HepG2 (cell line): ENCODE measurements around the gene MEGF11. TPM values are rescaled to one million over a fixed set of nuclear protein-coding genes. Genes with fewer than 3 reads are reported as not detected.

ENCODE experiments used
- ARNT ChIP-seq: fragments of 450-650 bp; IDR thresholded peaks from 2 replicates; pipeline ENCODE4 v1.6.1; 2017
- ATM ChIP-seq: fragments of 450-650 bp; IDR thresholded peaks from 2 replicates; pipeline ENCODE4 v1.7.1; 2017; ENCODE audit warnings: mild to moderate bottlenecking, borderline replicate concordance
- CSRNP2 ChIP-seq: sonication (generic); formaldehyde crosslinking; conservative IDR thresholded peaks from 2 replicates; pipeline ENCODE4 v1.8.0; 2022; ENCODE audit warnings: low read depth, missing genetic modification reagents
- EED ChIP-seq: sonication (generic); formaldehyde crosslinking; IDR thresholded peaks from 2 replicates; pipeline ENCODE4 v1.5.0; 2020; ENCODE audit warnings: mild to moderate bottlenecking, missing genetic modification reagents
- FOXK2 ChIP-seq: fragments of 450-650 bp; IDR thresholded peaks from 2 replicates; pipeline ENCODE4 v1.6.1; 2016
- GFI1 ChIP-seq: sonication (generic); formaldehyde crosslinking; IDR thresholded peaks from 2 replicates; pipeline ENCODE4 v1.5.0; 2020; ENCODE audit warnings: missing genetic modification reagents, mild to moderate bottlenecking, borderline replicate concordance
- MXD4 ChIP-seq: IDR thresholded peaks from 2 replicates; pipeline ENCODE4 v1.6.1; 2016; ENCODE audit warnings: mild to moderate bottlenecking, missing biosample characterization, missing genetic modification reagents
- NFIC ChIP-seq: IDR thresholded peaks from 2 replicates; pipeline ENCODE4 v1.6.1; 2012; ENCODE audit warnings: mild to moderate bottlenecking, low read length, inconsistent platforms
- PRPF4 ChIP-seq: fragments of 200-400 bp; formaldehyde crosslinking; IDR thresholded peaks from 2 replicates; pipeline ENCODE4 v1.6.1; 2016; ENCODE audit warnings: low read length, low read depth; ENCODE audit not compliant: poor library complexity, severe bottlenecking
- REST ChIP-seq, 2 experiments: IDR thresholded peaks; 2 replicates each; pipeline ENCODE4 v1.6.1; 2011 to 2012; ENCODE audit warnings: low read length in 2 of 2, borderline replicate concordance in 1 of 2, low read depth in 1 of 2, mild to moderate bottlenecking in 1 of 2, moderate library complexity in 1 of 2
- SNRNP70 ChIP-seq: fragments of 200-400 bp; formaldehyde crosslinking; IDR thresholded peaks from 2 replicates; pipeline ENCODE4 v1.6.1; 2017; ENCODE audit warnings: mild to moderate bottlenecking, low read depth, low read length, moderate library complexity
- TCF7 ChIP-seq: sonication (generic); IDR thresholded peaks from 2 replicates; pipeline ENCODE4 v1.6.1; 2016; ENCODE audit warnings: antibody characterized with exemption, low read depth
- YY1 ChIP-seq: IDR thresholded peaks from 2 replicates; pipeline ENCODE4 v1.6.1; 2011; ENCODE audit warnings: low read length, low read depth, moderate library complexity, mild to moderate bottlenecking; ENCODE audit not compliant: insufficient read depth, insufficient replicate concordance
- ZGPAT ChIP-seq: IDR thresholded peaks from 2 replicates; pipeline ENCODE4 v1.6.1; 2016; ENCODE audit warnings: mild to moderate bottlenecking
- ZNF136 ChIP-seq: sonication (generic); formaldehyde crosslinking; IDR thresholded peaks from 2 replicates; pipeline ENCODE4 v1.8.1; 2022; ENCODE audit warnings: low read depth, mild to moderate bottlenecking, moderate library complexity, missing genetic modification reagents
- ZNF333 ChIP-seq: sonication (generic); formaldehyde crosslinking; IDR thresholded peaks from 2 replicates; pipeline ENCODE4 v1.4.0; 2020; ENCODE audit warnings: mild to moderate bottlenecking, missing genetic modification reagents, borderline replicate concordance
- ZNF34 ChIP-seq: sonication (generic); formaldehyde crosslinking; IDR thresholded peaks from 2 replicates; pipeline ENCODE4 v1.4.0; 2020; ENCODE audit warnings: mild to moderate bottlenecking, missing genetic modification reagents, borderline replicate concordance
- ZNF44 ChIP-seq: sonication (generic); formaldehyde crosslinking; IDR thresholded peaks from 2 replicates; pipeline ENCODE4 v1.5.1; 2020; ENCODE audit warnings: mild to moderate bottlenecking, missing genetic modification reagents
- ZNF660 ChIP-seq: sonication (generic); formaldehyde crosslinking; IDR thresholded peaks from 2 replicates; pipeline ENCODE4 v1.5.1; 2020; ENCODE audit warnings: mild to moderate bottlenecking, low read depth, missing genetic modification reagents, borderline replicate concordance
- ZNF713 ChIP-seq: sonication (generic); formaldehyde crosslinking; IDR thresholded peaks from 2 replicates; pipeline ENCODE4 v1.4.0; 2020; ENCODE audit warnings: mild to moderate bottlenecking, missing genetic modification reagents
- ZNF766 ChIP-seq: sonication (generic); formaldehyde crosslinking; IDR thresholded peaks from 2 replicates; pipeline ENCODE4 v1.5.0; 2020; ENCODE audit warnings: missing genetic modification reagents, borderline replicate concordance
- ZNF883 ChIP-seq: sonication (generic); formaldehyde crosslinking; IDR thresholded peaks from 2 replicates; pipeline ENCODE4 v1.5.1; 2020; ENCODE audit warnings: mild to moderate bottlenecking, missing genetic modification reagents; ENCODE audit errors: not compliant biosample characterization
- polyA plus RNA-seq, 8 experiments: library from polyadenylated mRNA; depleted of rRNA in 3 of 8; stranded (reverse) in 7 of 8; unstranded in 1 of 8; fragments of >200 nt; fragmentation: Illumina TruSeq in 4 of 8; extraction: Trizol in 4 of 8; gene quantifications; 2 replicates each; pipeline versions ENCODE4 v1.2.1 to v1.2.3, GENCODE V29; 2011 to 2016; ENCODE audit warnings: low read depth in 4 of 8, missing spikeins in 1 of 8, mixed read lengths in 1 of 8; ENCODE audit not compliant: insufficient read depth in 1 of 8
- total RNA-seq, 5 experiments: library from RNA; depleted of rRNA; stranded (reverse); fragments of >200 nt; fragmentation: Illumina TruSeq; extraction: Trizol; gene quantifications; 2 replicates each; pipeline ENCODE4 v1.2.3, GENCODE V29; 2016; ENCODE audit warnings: low read depth in 1 of 5
- TF ChIP-seq, protein P1 (sequence below): sonication (generic); formaldehyde crosslinking; IDR thresholded peaks from 2 replicates; pipeline ENCODE4 v1.4.0; 2020; ENCODE audit warnings: missing genetic modification reagents

MEGF11 gene
- total and polyA plus RNA-seq, 2 of the 13 experiments (the other 11 are each of a cell fraction or from before 2014, with no cell fraction given): not detected

DNA sequence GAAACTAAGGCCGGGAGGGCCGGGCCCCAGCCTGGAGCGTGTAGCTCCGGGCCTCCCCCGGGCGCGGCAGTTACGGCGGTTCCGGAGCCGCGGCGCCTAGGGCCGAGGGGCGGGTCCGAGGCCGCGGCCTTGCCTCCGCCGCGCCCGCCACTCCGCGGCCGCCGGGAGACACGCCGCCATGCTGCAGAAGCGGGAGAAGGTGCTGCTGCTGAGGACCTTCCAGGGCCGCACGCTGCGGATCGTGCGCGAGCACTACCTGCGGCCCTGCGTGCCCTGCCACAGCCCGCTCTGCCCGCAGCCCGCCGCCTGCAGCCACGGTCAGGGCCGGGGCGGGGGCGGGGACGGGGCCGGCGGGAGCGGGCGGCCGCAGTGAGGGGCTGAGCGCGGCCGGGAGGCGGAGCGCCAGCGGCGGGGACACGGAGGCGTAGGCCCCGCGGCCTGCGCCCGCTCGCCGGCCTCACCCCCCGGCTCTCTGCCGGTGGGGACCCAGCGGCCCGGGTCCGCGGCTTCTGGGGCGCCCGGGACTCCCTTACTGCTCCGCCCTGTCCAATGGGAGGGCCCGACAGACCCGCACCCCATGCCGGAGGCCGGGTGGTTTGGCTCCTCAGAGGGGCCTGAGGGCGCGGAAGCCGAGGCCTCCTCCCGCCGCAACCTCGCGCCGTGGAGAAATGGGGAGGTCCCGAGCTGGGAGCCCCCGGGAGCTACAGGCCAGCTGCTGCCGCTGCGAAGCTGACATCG is 40.0 kb upstream of the MEGF11 start, which contains the start of gene DIS3L (continued):
- TF ChIP-seq YY1 (peak; percentile 87), ZGPAT (CRISPR knock-in tag) (peak; percentile 47; the same call in 1 of the 2 replicates), ZNF136 (CRISPR knock-in tag) (no peak), GFI1 (no peak), FOXK2 (no peak), ZNF660 (CRISPR knock-in tag) (no peak), REST (IDR thresholded peaks at IDR 0.05; ENCODE audit: borderline replicate concordance in 1 of 2, low read depth in 1 of 2, low read length in 2 of 2) (no peak), ZNF34 (CRISPR knock-in tag) (no peak), EED (CRISPR knock-in tag) (no peak), TCF7 (no peak), PRPF4 (no peak), ZNF766 (0 out of 2 replicates have a peak, but pooled peaks have one; percentile 18), MXD4 (CRISPR knock-in tag) (0 out of 2 replicates have a peak, but pooled peaks have one; percentile 26), ATM (no peak), ZNF333 (no peak), ZNF713 (CRISPR knock-in tag) (no peak), ZNF44 (CRISPR knock-in tag) (no peak), SNRNP70 (no peak), ZNF883 (CRISPR knock-in tag) (no peak), NFIC (no peak), ARNT (no peak), CSRNP2 (CRISPR knock-in tag) (0 out of 2 replicates have a peak, but pooled peaks have one; percentile 11)
- TF ChIP-seq, protein P1, sequence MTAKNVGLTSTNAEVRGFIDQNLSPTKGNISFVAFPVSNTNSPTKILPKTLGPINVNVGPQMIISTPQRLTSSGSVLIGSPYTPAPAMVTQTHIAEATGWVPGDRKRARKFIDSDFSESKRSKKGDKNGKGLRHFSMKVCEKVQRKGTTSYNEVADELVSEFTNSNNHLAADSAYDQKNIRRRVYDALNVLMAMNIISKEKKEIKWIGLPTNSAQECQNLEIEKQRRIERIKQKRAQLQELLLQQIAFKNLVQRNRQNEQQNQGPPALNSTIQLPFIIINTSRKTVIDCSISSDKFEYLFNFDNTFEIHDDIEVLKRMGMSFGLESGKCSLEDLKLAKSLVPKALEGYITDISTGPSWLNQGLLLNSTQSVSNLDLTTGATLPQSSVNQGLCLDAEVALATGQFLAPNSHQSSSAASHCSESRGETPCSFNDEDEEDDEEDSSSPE: peak; percentile 46; the same call in 1 of the 2 replicates
